Left lung (tissue), 10 donors: Measurements from ENCODE around the gene CFAP73. TPM values are rescaled to one million over a fixed set of nuclear protein-coding genes. Genes with fewer than 3 reads are reported as not detected.
"Not testable (repeated sequence)": the region's sequence is repeated elsewhere in the genome, so short reads cannot be mapped to it uniquely, and the experiment has no call there.

Experiments used
- ATAC-seq: fragments of 200-7000 bp; cut with Tn5 transposase; one replicate; pipeline ENCODE4 v1.9.1; 2020; ENCODE audit warnings: moderate library complexity
- DNase-seq, 4 donors: peaks; one replicate each; pipeline ENCODE4 v3.0.0-alpha.2; 2013 to 2020
- H3K27ac ChIP-seq, 2 donors: fragments of 200-600 bp; sonication (generic) in 1 of 2; one replicate each; pipeline versions ENCODE4 v1.5.0 to v1.8.0; 2020 to 2021
- H3K27me3 ChIP-seq, 2 donors: fragments of 200-600 bp; sonication (generic) in 1 of 2; one replicate each; pipeline versions ENCODE4 v1.5.0 to v1.8.0; 2020 to 2021
- H3K36me3 ChIP-seq, 2 donors: fragments of 200-600 bp; sonication (generic) in 1 of 2; one replicate each; pipeline versions ENCODE4 v1.5.0 to v1.8.0; 2020 to 2021
- H3K4me1 ChIP-seq, 2 donors: fragments of 200-600 bp; one replicate each; pipeline ENCODE4 v1.8.0; 2021
- H3K4me3 ChIP-seq, 2 donors: fragments of 200-600 bp; sonication (generic) in 1 of 2; one replicate each; pipeline versions ENCODE4 v1.5.0 to v1.8.0; 2020 to 2021; ENCODE audit warnings: mild to moderate bottlenecking in 1 of 2
- H3K9me3 ChIP-seq, 2 donors: fragments of 200-600 bp; sonication (generic) in 1 of 2; one replicate each; pipeline versions ENCODE4 v1.5.0 to v1.8.0; 2020 to 2021
- CTCF ChIP-seq, 2 donors: fragments of 200-600 bp; sonication (generic) in 1 of 2; IDR thresholded peaks; one replicate each; pipeline versions ENCODE4 v1.5.0 to v1.8.0; 2021; ENCODE audit warnings: antibody characterized with exemption in 2 of 2
- intact Hi-C, 2 donors: fragments of 100-400 bp; cut with DNase I; formaldehyde crosslinking; loops; one replicate each; pipeline versions ENCODE4 v1.11.2 to v1.14.2; 2022
- polyA plus RNA-seq, 6 donors: library from polyadenylated mRNA; unstranded; fragments of 120-200 nt; gene quantifications; one replicate each; pipeline ENCODE4 v1.2.1, GENCODE V29; 2013; ENCODE audit not compliant: insufficient read length in 6 of 6
- total RNA-seq, 2 donors: library from RNA; stranded (reverse); fragmentation: NEBNext Ultra II Directional; extraction: Animal tissue kit (Norgen Biotek cat#: 25700); gene quantifications; one replicate each; pipeline ENCODE4 v1.2.1, GENCODE V29; 2021
- donor health status: DM: no; HTN: yes; CAD: no.
- donor health status: DM: no; HTN: no; CAD: no.

Gene CFAP73
- total and polyA plus RNA-seq, 8 donors: 0.66 to 5.4 (median 3.6) TPM; not detected in 1

- no peaks in the 10 kb centered on the region for H3K36me3 ChIP-seq
- ATAC-seq (peak; percentile 39), DNase-seq (no peak)
- intact Hi-C loops: no loop called here
- peaks cover 0 to 9% of the 10 kb centered on the region in 2 donors for H3K4me1 ChIP-seq
- no peak overlapping the region for H3K27ac ChIP-seq
- H3K27me3 ChIP-seq: peaks cover 0 to 51% of the 10 kb centered on the region in 2 donors
- H3K4me3 ChIP-seq: no peak overlapping the region
- no peak for TF ChIP-seq CTCF (IDR thresholded peaks at IDR 0.05)
- H3K9me3 ChIP-seq: no peaks in the 10 kb centered on the region
Observed at GRCh38 chr12:113136990-113137511, 12.5 kb upstream of the CFAP73 start.

- H3K27me3 ChIP-seq: peaks cover 0 to 55% of the 10 kb centered on the region in 2 donors
- H3K9me3 ChIP-seq: no peaks in the 10 kb centered on the region
- H3K36me3 ChIP-seq: no peaks in the 10 kb centered on the region
- ATAC-seq (no peak), DNase-seq (no peak)
- H3K4me3 ChIP-seq: no peak overlapping the region
- H3K4me1 ChIP-seq: peaks cover 0 to 18% of the 10 kb centered on the region in 2 donors
- no peak overlapping the region for H3K27ac ChIP-seq
- intact Hi-C loops: no loop called here
- no peak for TF ChIP-seq CTCF (IDR thresholded peaks at IDR 0.05)
Observed at GRCh38 chr12:113137861-113138783, 11.4 kb upstream of the CFAP73 start.

GRCh38 chr12:113138826-113139225 is 10.7 kb upstream of the CFAP73 start:
- H3K4me3 ChIP-seq: no peak overlapping the region
- H3K9me3 ChIP-seq: no peaks in the 10 kb centered on the region
- H3K27ac ChIP-seq: no peak overlapping the region
- no peak for DNase-seq
- intact Hi-C loops: no loop called here
- no peak for TF ChIP-seq CTCF (IDR thresholded peaks at IDR 0.05)
- no peak for ATAC-seq
- peaks cover 0 to 23% of the 10 kb centered on the region in 2 donors for H3K4me1 ChIP-seq
- H3K36me3 ChIP-seq: no peaks in the 10 kb centered on the region
- H3K27me3 ChIP-seq: peaks cover 0 to 55% of the 10 kb centered on the region in 2 donors

GRCh38 chr12:113140706-113141105 is 8.8 kb upstream of the CFAP73 start:
- intact Hi-C loops: no loop called here
- H3K27me3 ChIP-seq: peaks cover 0 to 37% of the 10 kb centered on the region in 2 donors
- no peak for TF ChIP-seq CTCF (IDR thresholded peaks at IDR 0.05)
- no peak overlapping the region for H3K4me3 ChIP-seq
- no peak overlapping the region for H3K27ac ChIP-seq
- H3K9me3 ChIP-seq: no peaks in the 10 kb centered on the region
- H3K36me3 ChIP-seq: no peaks in the 10 kb centered on the region
- ATAC-seq (no peak), DNase-seq (no peak)
- H3K4me1 ChIP-seq: peaks cover 0 to 18% of the 10 kb centered on the region in 2 donors

GRCh38 chr12:113141716-113142115 is 7.8 kb upstream of the CFAP73 start:
- ATAC-seq, DNase-seq, H3K9me3 ChIP-seq, H3K27ac ChIP-seq, intact Hi-C loops, H3K36me3 ChIP-seq, H3K4me3 ChIP-seq: not testable (repeated sequence)
- H3K4me1 ChIP-seq: peaks cover 0 to 14% of the 10 kb centered on the region in 2 donors
- peaks cover 0 to 33% of the 10 kb centered on the region in 2 donors for H3K27me3 ChIP-seq
